Ectodermal cell (in vitro differentiated cells): ENCODE results near the gene KIF6.

Source experiments
- H3K27ac ChIP-seq: 2 replicates; pipeline ENCODE4 v1.7.0; 2013; ENCODE audit warnings: mild to moderate bottlenecking, low read depth, low read length; ENCODE audit not compliant: insufficient read depth, poor library complexity, severe bottlenecking
- H3K27me3 ChIP-seq: 2 replicates; pipeline ENCODE4 v1.7.0; 2013; ENCODE audit warnings: mild to moderate bottlenecking, low read length; ENCODE audit not compliant: insufficient read depth, control insufficient read depth, poor library complexity, severe bottlenecking
- H3K36me3 ChIP-seq: one replicate; pipeline ENCODE4 v1.7.0; 2013; ENCODE audit warnings: low read length; ENCODE audit not compliant: control insufficient read depth, insufficient read depth
- H3K4me1 ChIP-seq: one replicate; pipeline ENCODE4 v1.7.0; 2013; ENCODE audit warnings: low read length; ENCODE audit not compliant: control insufficient read depth, insufficient read depth
- H3K4me3 ChIP-seq: 2 replicates; pipeline ENCODE4 v1.7.0; 2013; ENCODE audit warnings: low read depth, low read length, control low read depth; ENCODE audit not compliant: insufficient read depth
- H3K9me3 ChIP-seq: 2 replicates; pipeline ENCODE4 v1.7.0; 2013; ENCODE audit warnings: mild to moderate bottlenecking, low read length, moderate library complexity; ENCODE audit not compliant: control insufficient read depth
- WGBS, 2 experiments: methylation state at CpG; one replicate each; pipeline ENCODE4 v1.1.7; 2013; ENCODE audit warnings: missing lambda C conversion rate in 2 of 2; 5-methylcytosine and 5-hydroxymethylcytosine counted together

KIF6 gene

DNA sequence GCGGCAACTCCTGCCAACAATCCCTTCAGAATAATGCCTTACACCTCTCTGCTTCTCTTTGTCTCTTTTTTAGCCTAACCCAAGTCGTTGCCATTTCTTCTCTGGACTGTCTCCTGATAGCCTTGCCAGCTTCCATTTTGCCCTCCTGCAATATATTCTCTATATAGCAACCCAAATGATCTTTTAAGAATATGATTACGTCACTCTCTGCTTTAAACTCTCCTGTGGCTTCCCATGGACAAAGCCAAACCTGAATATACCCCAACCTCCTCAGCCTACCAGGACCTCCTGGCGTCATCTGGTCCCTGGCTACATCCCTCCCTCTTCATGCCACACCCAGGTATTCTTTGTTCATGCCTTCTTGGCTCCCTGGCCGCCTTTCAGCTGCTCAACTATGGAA lies 276.2 kb downstream of the KIF6 start:
- WGBS, 2 experiments, result 86 to 92% methylated on average over 5 of the region's 5 CpGs
- Histone ChIP-seq H3K36me3 (no peaks in the 10 kb centered on the region), H3K4me3 (no peak overlapping the region), H3K27me3 (no peaks in the 10 kb centered on the region), H3K4me1 (no peaks in the 10 kb centered on the region), H3K27ac (no peak overlapping the region), H3K9me3 (no peaks in the 10 kb centered on the region)

- no peaks in the 10 kb centered on the region for H3K9me3 ChIP-seq
- no peaks in the 10 kb centered on the region for H3K27me3 ChIP-seq
- no peaks in the 10 kb centered on the region for H3K4me1 ChIP-seq
- H3K36me3 ChIP-seq, result no peaks in the 10 kb centered on the region
- no peak overlapping the region for H3K4me3 ChIP-seq
- 80 to 81% methylated on average over 1 to 2 of the region's 2 CpGs for WGBS, 2 experiments
- H3K27ac ChIP-seq, result no peak overlapping the region
These were observed 278.3 kb downstream of the KIF6 start for GRCh38 chr6:39446909-39447308.

DNA sequence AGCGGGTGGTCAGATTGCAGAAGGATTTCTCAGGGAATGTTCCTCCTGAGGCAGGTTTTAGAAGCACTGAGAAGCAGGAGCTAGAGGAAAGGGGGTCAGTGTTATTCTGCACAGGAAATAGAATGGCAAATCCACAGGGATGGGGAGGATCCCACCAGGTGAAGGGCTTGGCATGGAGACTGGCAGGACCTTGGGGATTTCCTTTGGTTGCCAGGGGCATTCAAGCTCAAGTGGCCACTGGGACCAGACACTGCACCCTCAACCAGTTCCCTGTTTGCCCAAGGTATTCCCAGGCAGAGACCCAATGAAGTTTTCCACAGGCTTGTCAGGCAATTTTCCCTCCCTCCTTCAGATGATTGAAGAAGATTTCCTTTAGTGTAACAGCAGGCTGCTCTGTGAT lies 279.5 kb downstream of the KIF6 start:
- Histone ChIP-seq H3K36me3 (no peaks in the 10 kb centered on the region), H3K9me3 (no peaks in the 10 kb centered on the region), H3K4me1 (no peaks in the 10 kb centered on the region), H3K27ac (no peak overlapping the region), H3K27me3 (no peaks in the 10 kb centered on the region), H3K4me3 (no peak overlapping the region)
- WGBS, 2 experiments, result 97 to 98% methylated on average over 1 of the region's 1 CpG

DNA sequence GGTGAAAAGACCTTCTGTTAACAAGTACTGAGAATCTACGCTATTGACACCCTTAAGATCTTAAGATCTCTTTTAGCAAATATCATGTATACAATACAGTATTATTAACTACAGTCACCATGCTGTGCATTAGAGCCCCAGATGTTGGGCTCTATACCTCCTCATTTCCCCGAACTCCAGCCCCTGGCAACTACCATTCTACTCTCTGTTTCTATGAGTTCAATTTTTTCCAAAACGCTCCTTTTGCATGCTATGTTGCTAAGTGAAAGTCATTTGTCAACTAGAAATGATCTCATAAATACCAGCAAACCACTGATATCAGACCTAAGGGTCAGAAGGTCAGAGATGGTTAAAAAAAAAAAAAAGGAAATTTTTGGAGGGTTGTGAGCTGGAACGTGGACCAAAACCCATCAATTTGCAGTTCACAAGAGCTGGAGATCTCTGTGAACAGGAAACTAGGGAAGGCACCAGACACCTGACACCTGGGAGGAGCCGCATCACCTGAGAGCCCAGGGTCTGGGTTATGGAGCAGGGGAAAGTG lies 280.7 kb downstream of the KIF6 start:
- Histone ChIP-seq H3K36me3 (no peaks in the 10 kb centered on the region), H3K4me3 (no peak overlapping the region)
- WGBS, 2 experiments, result 86 to 96% methylated on average over 5 of the region's 5 CpGs

GRCh38 chr6:39441986-39442385 lies 283.2 kb downstream of the KIF6 start:
- no peaks in the 10 kb centered on the region for H3K36me3 ChIP-seq
- no peaks in the 10 kb centered on the region for H3K9me3 ChIP-seq
- no peaks in the 10 kb centered on the region for H3K27me3 ChIP-seq
- H3K4me3 ChIP-seq, result no peak overlapping the region
- H3K4me1 ChIP-seq, result no peaks in the 10 kb centered on the region
- 91 to 97% methylated on average over 4 of the region's 4 CpGs for WGBS, 2 experiments
- H3K27ac ChIP-seq, result no peak overlapping the region

More for the DNA sequence above, 280.7 kb downstream of the KIF6 start:
- Histone ChIP-seq H3K27me3 (no peaks in the 10 kb centered on the region), H3K4me1 (no peaks in the 10 kb centered on the region), H3K9me3 (no peaks in the 10 kb centered on the region), H3K27ac (no peak overlapping the region)

DNA sequence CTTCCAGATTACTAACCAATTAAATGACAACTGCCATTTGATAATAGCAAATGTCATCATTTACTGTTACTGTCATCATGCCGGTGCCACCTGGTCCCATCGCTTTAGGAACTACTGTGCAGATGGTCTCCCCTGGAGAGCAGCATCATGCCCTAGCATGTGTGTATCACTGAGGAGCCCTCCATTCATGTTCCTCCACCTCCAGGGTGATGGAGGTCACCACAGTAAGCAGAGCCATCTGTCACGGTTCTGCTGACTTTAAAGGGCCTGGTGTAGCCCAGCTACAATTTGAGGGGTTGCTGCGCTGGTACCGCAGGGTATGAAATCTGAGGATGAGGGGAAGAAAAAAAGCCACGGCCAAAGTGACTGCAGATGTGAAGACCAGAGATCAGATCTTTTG lies 283.9 kb downstream of the KIF6 start:
- H3K4me3 ChIP-seq, result no peak overlapping the region
- H3K9me3 ChIP-seq, result no peaks in the 10 kb centered on the region
- WGBS, 2 experiments, result 94 to 97% methylated on average over 6 of the region's 6 CpGs
- no peaks in the 10 kb centered on the region for H3K36me3 ChIP-seq
- H3K27me3 ChIP-seq, result no peaks in the 10 kb centered on the region
- H3K4me1 ChIP-seq, result no peaks in the 10 kb centered on the region
- H3K27ac ChIP-seq, result no peak overlapping the region

DNA sequence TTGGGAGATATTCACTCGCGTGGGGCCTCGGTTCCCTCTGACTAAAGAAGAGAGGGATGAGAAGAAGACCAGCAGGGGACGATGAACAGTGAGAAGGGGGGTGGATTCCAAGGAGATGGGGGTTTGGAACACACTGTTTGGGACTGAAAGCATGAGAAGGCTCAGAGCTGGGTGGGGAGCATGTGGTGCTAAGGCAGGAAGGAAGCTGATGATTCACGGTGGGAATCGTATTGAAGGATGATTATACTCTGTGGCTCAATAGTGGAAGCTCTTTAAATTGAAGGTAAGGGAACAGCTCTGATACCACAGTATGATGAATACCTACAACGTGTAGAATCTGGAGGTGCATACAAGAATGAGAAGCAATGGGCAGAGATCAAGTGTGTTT lies 285.2 kb downstream of the KIF6 start:
- WGBS, 2 experiments, result 87 to 94% methylated on average over 7 of the region's 7 CpGs
- Histone ChIP-seq H3K4me3 (no peak overlapping the region), H3K36me3 (no peaks in the 10 kb centered on the region), H3K27me3 (no peaks in the 10 kb centered on the region), H3K27ac (no peak overlapping the region), H3K4me1 (no peaks in the 10 kb centered on the region), H3K9me3 (no peaks in the 10 kb centered on the region)

GRCh38 chr6:39439342-39440038 lies 285.7 kb downstream of the KIF6 start:
- no peaks in the 10 kb centered on the region for H3K27me3 ChIP-seq
- no peaks in the 10 kb centered on the region for H3K4me1 ChIP-seq
- H3K9me3 ChIP-seq, result no peaks in the 10 kb centered on the region
- no peaks in the 10 kb centered on the region for H3K36me3 ChIP-seq
- H3K4me3 ChIP-seq, result no peak overlapping the region
- WGBS, 2 experiments, result 95% methylated on average over 8 of the region's 8 CpGs
- no peak overlapping the region for H3K27ac ChIP-seq

- no peaks in the 10 kb centered on the region for H3K36me3 ChIP-seq
- H3K4me1 ChIP-seq, result peaks cover 8% of the 10 kb centered on the region
- H3K27ac ChIP-seq, result no peak overlapping the region
- no peaks in the 10 kb centered on the region for H3K27me3 ChIP-seq
- H3K9me3 ChIP-seq, result no peaks in the 10 kb centered on the region
- 91 to 92% methylated on average over 3 of the region's 3 CpGs for WGBS, 2 experiments
- H3K4me3 ChIP-seq, result no peak overlapping the region
These were observed 291.6 kb downstream of the KIF6 start for GRCh38 chr6:39433630-39434029.

GRCh38 chr6:39432330-39433025 lies 292.7 kb downstream of the KIF6 start:
- H3K27ac ChIP-seq, result no peak overlapping the region
- 93 to 94% methylated on average over 10 to 11 of the region's 11 CpGs for WGBS, 2 experiments

More at GRCh38 chr6:39432330-39433025, 292.7 kb downstream of the KIF6 start:
- no peaks in the 10 kb centered on the region for H3K27me3 ChIP-seq
- no peaks in the 10 kb centered on the region for H3K36me3 ChIP-seq
- no peaks in the 10 kb centered on the region for H3K9me3 ChIP-seq
- no peak overlapping the region for H3K4me3 ChIP-seq
- peaks cover 8% of the 10 kb centered on the region for H3K4me1 ChIP-seq
